Heart left ventricle (tissue), 13 donors: ENCODE results near the gene NKX3-2.

Experiments used
- POLR2A ChIP-seq, 2 donors: fragments of 450-650 bp; IDR thresholded peaks; one replicate each; pipeline ENCODE4 v1.6.1; 2017; ENCODE audit warnings: antibody characterized with exemption in 2 of 2, mild to moderate bottlenecking in 2 of 2, moderate library complexity in 2 of 2
- TF ChIP-seq, protein P1 (sequence below), 12 donors: fragments of 200-600 bp; sonication (generic) in 4 of 12; IDR thresholded peaks; one replicate each; pipeline versions ENCODE4 v1.5.0 to v1.8.0; 2018 to 2022; ENCODE audit warnings: antibody characterized with exemption in 12 of 12, mild to moderate bottlenecking in 5 of 12
- donor health status: ischemic (EF 13 %, LVEDD 7.1; RV severe dilation, severe dysfunction).
- donor health status: DM: no; HTN: yes; CAD: no.
- donor health status: DM: no; HTN: no; CAD: no.
- donor health status: ischemic (EF 25% LVEDD 6.9; RV normal size, moderate dysfunction).
- donor health status: ischemic (EF 25% LVEDD 5.7; RV mildly dilated, moderate dysfunction).
- donor health status: ischemic (EF 35%, LVEDD 5.7; RV mildly dilated, moderate dysfunction).
- donor health status: nonischemic (EF 11% LVEDD 7.7; RV severe dilation, severe dysfunction).
- donor health status: DM: yes; HTN: yes; CAD: no.
- donor health status: PGD.
- donor health status: ischemic (EF 29% LVEDD 5.4; RV normal size, mild dysfunction).
- donor health status: nonischemic (EF 23%, LVEDD 6.1; RV moderate dilation, normal function).

DNA sequence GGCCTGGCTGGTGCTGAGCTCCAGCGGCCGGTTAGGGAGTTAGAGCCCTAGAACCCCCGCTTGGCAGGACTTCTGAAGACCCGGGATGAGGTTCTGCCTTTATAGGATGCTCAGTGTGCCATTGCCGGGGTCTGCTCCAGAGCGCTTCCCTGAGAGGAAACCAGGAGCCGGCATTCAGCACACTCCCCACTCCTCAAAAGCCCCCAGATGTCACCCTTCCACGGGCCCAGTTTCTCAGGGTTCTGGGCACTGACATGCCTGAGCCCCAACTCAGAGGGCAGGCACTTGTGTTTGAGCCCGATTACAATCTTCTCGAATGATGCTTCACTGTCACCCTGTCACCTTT, 6.5 kb downstream of the NKX3-2 start:
- TF ChIP-seq, protein P1, sequence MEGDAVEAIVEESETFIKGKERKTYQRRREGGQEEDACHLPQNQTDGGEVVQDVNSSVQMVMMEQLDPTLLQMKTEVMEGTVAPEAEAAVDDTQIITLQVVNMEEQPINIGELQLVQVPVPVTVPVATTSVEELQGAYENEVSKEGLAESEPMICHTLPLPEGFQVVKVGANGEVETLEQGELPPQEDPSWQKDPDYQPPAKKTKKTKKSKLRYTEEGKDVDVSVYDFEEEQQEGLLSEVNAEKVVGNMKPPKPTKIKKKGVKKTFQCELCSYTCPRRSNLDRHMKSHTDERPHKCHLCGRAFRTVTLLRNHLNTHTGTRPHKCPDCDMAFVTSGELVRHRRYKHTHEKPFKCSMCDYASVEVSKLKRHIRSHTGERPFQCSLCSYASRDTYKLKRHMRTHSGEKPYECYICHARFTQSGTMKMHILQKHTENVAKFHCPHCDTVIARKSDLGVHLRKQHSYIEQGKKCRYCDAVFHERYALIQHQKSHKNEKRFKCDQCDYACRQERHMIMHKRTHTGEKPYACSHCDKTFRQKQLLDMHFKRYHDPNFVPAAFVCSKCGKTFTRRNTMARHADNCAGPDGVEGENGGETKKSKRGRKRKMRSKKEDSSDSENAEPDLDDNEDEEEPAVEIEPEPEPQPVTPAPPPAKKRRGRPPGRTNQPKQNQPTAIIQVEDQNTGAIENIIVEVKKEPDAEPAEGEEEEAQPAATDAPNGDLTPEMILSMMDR (IDR thresholded peaks at IDR 0.05): no peak
- no peak for TF ChIP-seq POLR2A (IDR thresholded peaks at IDR 0.05)
